Endodermal cell (in vitro differentiated cells): Measurements from ENCODE around the gene SBNO1. TPM values are rescaled to one million over a fixed set of nuclear protein-coding genes. Genes with fewer than 3 reads are reported as not detected.

Experiments used
- DNase-seq: peaks from one replicate; pipeline ENCODE4 v3.0.0-alpha.2; 2017
- H3K27ac ChIP-seq: 2 replicates; pipeline ENCODE4 v1.5.1; 2013; ENCODE audit warnings: mild to moderate bottlenecking, low read depth, low read length, moderate library complexity
- H3K27me3 ChIP-seq: 2 replicates; pipeline ENCODE4 v1.6.1; 2013; ENCODE audit warnings: mild to moderate bottlenecking, low read length, moderate library complexity; ENCODE audit not compliant: insufficient read depth, control insufficient read depth, poor library complexity, severe bottlenecking
- H3K36me3 ChIP-seq: 2 replicates; pipeline ENCODE4 v1.7.0; 2013; ENCODE audit warnings: mild to moderate bottlenecking, low read length, moderate library complexity; ENCODE audit not compliant: control insufficient read depth, insufficient read depth
- H3K4me1 ChIP-seq: one replicate; pipeline ENCODE4 v1.7.0; 2013; ENCODE audit warnings: low read length; ENCODE audit not compliant: control insufficient read depth, insufficient read depth
- H3K4me3 ChIP-seq: 2 replicates; pipeline ENCODE4 v1.5.1; 2013; ENCODE audit warnings: mild to moderate bottlenecking, low read length, moderate library complexity
- H3K9ac ChIP-seq: 2 replicates; pipeline ENCODE4 v1.6.1; 2013; ENCODE audit warnings: mild to moderate bottlenecking, low read length, moderate library complexity; ENCODE audit not compliant: poor library complexity, severe bottlenecking; ENCODE audit errors: extremely low read depth
- H3K9me3 ChIP-seq: 2 replicates; pipeline ENCODE4 v1.6.1; 2013; ENCODE audit warnings: mild to moderate bottlenecking, low read length, moderate library complexity; ENCODE audit not compliant: control insufficient read depth
- H3K27ac Mint-ChIP-seq: 2 replicates; pipeline ENCODE4 v1.8.0; 2020; ENCODE audit warnings: mixed read lengths
- H3K27me3 Mint-ChIP-seq: 2 replicates; pipeline ENCODE4 v1.8.0; 2021; ENCODE audit warnings: mild to moderate bottlenecking, mixed read lengths; ENCODE audit not compliant: insufficient read depth
- H3K36me3 Mint-ChIP-seq: 2 replicates; pipeline ENCODE4 v1.8.0; 2020; ENCODE audit warnings: low read depth, mixed read lengths
- H3K4me1 Mint-ChIP-seq: 2 replicates; pipeline ENCODE4 v1.8.0; 2020; ENCODE audit warnings: mixed read lengths
- H3K4me3 Mint-ChIP-seq: 2 replicates; pipeline ENCODE4 v1.8.0; 2020; ENCODE audit warnings: mild to moderate bottlenecking, moderate library complexity, mixed read lengths
- H3K9me3 Mint-ChIP-seq: 2 replicates; pipeline ENCODE4 v1.8.0; 2020; ENCODE audit warnings: mild to moderate bottlenecking, mixed read lengths
- CTCF ChIP-seq: fragments of 200-600 bp; sonication (generic); conservative IDR thresholded peaks from 2 replicates; pipeline ENCODE4 v1.5.0; 2021; ENCODE audit warnings: antibody characterized with exemption, mild to moderate bottlenecking
- WGBS, 2 experiments: methylation state at CpG; one replicate each; pipeline versions ENCODE4 v1.1.5 to v1.1.7; 2013; ENCODE audit warnings: missing lambda C conversion rate in 2 of 2, mixed read lengths in 1 of 2; ENCODE audit not compliant: insufficient coverage in 1 of 2, insufficient read length in 1 of 2; 5-methylcytosine and 5-hydroxymethylcytosine counted together
- total RNA-seq, 2 donors: library from RNA; stranded (reverse); fragmentation: NEBNext Ultra II Directional in 1 of 2; extraction: Animal tissue kit (Norgen Biotek cat#: 25700) in 1 of 2; gene quantifications; 2 replicates in 1 of 2; 3 replicates in 1 of 2; pipeline ENCODE4 v1.2.1, GENCODE V29; 2021

The SBNO1 gene
- total RNA-seq, 2 donors from 2014 or later, result 44.5 to 44.7 TPM

- no peaks in the 10 kb centered on the region for H3K4me1 Mint-ChIP-seq
- H3K36me3 Mint-ChIP-seq, result peaks cover 55% of the 10 kb centered on the region
- Histone ChIP-seq H3K4me1 (no peaks in the 10 kb centered on the region), H3K9ac (no peak overlapping the region), H3K4me3 (no peak overlapping the region), H3K27ac (no peak overlapping the region), H3K36me3 (peaks cover 88% of the 10 kb centered on the region), H3K9me3 (no peaks in the 10 kb centered on the region), H3K27me3 (no peaks in the 10 kb centered on the region)
- no peaks in the 10 kb centered on the region for H3K9me3 Mint-ChIP-seq
- WGBS, 2 experiments, result 88 to 90% methylated on average over 9 of the region's 9 CpGs
- no peak overlapping the region for H3K27ac Mint-ChIP-seq
- no peak for TF ChIP-seq CTCF
- DNase-seq, result no peak
- H3K27me3 Mint-ChIP-seq, result no peaks in the 10 kb centered on the region
- no peak overlapping the region for H3K4me3 Mint-ChIP-seq
Measured at GRCh38 chr12:123293178-123293760, 71.4 kb downstream of the SBNO1 start.

DNA sequence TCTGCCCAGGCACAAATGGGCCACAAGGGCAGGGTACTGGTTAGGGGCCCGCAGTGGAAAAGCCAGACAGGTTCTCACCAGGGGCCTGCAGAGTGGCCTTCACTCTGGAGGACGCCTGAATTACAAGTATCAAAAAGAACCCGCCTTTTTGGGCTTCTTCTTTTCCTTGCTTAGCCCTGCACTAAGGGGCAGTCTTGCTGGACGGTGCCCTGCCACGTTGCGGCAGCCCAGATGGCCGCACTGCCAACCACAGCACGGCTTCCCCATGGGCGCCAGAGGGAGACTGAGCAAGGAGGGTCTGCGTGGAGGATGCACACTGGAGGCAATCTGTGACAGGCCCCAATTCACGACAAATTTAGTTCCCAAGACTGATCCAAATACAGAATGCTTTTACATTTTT, 74.7 kb downstream of the SBNO1 start:
- WGBS, 2 experiments, result 90 to 94% methylated on average over 8 to 11 of the region's 11 CpGs
- Mint-ChIP-seq H3K4me1 (no peaks in the 10 kb centered on the region), H3K4me3 (no peak overlapping the region), H3K27ac (no peak overlapping the region), H3K36me3 (peaks cover 39% of the 10 kb centered on the region), H3K27me3 (no peaks in the 10 kb centered on the region), H3K9me3 (no peaks in the 10 kb centered on the region)
- TF ChIP-seq CTCF, result no peak
- no peak overlapping the region for H3K9ac ChIP-seq
- no peak overlapping the region for H3K27ac ChIP-seq
- no peaks in the 10 kb centered on the region for H3K4me1 ChIP-seq
- no peaks in the 10 kb centered on the region for H3K9me3 ChIP-seq
- H3K4me3 ChIP-seq, result no peak overlapping the region
- no peak for DNase-seq
- H3K27me3 ChIP-seq, result no peaks in the 10 kb centered on the region
- H3K36me3 ChIP-seq, result peaks cover 58% of the 10 kb centered on the region

GRCh38 chr12:123288751-123289346, 75.8 kb downstream of the SBNO1 start:
- no peaks in the 10 kb centered on the region for H3K27me3 Mint-ChIP-seq
- H3K36me3 Mint-ChIP-seq, result peaks cover 32% of the 10 kb centered on the region
- Histone ChIP-seq H3K4me3 (no peak overlapping the region), H3K27ac (no peak overlapping the region), H3K9ac (no peak overlapping the region), H3K36me3 (peaks cover 48% of the 10 kb centered on the region), H3K27me3 (no peaks in the 10 kb centered on the region), H3K4me1 (no peaks in the 10 kb centered on the region), H3K9me3 (no peaks in the 10 kb centered on the region)
- H3K4me3 Mint-ChIP-seq, result no peak overlapping the region
- WGBS, 2 experiments, result 96 to 97% methylated on average over 19 to 20 of the region's 20 CpGs
- H3K4me1 Mint-ChIP-seq, result no peaks in the 10 kb centered on the region
- H3K27ac Mint-ChIP-seq, result no peak overlapping the region
- no peaks in the 10 kb centered on the region for H3K9me3 Mint-ChIP-seq
- no peak for TF ChIP-seq CTCF
- DNase-seq, result no peak
